HCEC 1CT (cell line): ENCODE results near the gene CEP57.

ENCODE experiments used
- DNase-seq: peaks from one replicate; pipeline ENCODE4 v3.0.0-alpha.2; 2017

The CEP57 gene

DNA sequence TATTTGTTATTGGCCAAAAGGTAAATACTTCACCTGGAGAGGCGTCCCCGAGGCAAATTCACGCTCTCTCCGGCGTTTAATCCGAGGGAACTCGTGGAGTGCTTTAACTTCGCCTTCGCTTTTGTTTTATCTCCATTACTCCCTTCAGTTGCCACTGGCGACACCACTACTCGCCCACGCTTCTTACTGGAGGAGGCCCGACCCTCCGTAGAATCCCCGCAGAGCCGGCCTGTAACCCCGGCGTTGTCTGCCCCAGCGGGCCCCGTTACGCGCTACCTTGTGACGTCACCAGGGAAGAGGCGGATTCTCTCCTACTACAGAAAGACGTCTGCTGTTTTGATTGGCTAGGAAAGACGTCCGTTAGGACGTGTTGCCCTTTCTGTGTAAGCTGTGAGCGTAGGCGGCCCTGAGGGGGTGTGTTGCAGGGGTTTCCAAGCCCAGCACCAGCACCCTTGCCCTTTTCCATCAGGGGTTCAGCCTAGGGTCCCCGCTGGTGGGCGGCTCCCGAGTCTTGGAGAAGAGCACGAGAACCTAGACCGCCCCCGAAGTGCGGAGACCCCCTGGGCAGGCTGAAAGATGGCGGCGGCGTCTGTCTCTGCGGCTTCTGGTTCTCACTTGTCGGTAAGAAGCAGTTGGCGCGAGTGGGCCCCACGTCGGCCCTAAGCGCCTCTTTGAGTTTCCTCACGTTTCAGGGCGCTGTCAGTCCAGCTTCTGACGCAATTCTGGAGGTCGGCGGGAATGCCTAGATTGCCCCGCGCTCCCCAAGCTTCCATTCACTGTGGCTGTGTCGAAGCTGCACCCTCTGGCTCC, at the start of gene CEP57:
CEP57 (plus strand) TSS at position 376 of the 810 bp plus-strand sequence; CDS start at position 577, 201 bp downstream.
- peak; percentile 97 for DNase-seq

DNA sequence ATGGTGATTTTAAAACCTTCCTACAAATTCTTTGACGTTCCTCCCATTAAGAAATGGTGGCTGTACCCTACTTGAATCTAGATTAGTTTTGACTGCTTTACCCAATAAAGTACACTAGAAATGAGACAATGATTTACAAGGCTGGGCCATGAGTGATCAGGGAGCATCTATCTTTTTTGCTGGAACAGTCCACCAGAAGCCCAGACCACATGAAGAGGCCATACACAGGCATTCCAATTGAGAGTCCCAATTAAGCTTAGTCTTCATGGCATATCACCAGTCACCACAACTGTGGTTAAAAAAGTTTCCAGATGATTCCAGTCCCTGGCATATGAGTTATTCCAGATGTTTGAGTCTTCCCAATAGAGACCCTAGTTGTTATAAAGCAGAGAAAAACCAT, 40.2 kb upstream of the CEP57 start:
- no peak for DNase-seq

DNA sequence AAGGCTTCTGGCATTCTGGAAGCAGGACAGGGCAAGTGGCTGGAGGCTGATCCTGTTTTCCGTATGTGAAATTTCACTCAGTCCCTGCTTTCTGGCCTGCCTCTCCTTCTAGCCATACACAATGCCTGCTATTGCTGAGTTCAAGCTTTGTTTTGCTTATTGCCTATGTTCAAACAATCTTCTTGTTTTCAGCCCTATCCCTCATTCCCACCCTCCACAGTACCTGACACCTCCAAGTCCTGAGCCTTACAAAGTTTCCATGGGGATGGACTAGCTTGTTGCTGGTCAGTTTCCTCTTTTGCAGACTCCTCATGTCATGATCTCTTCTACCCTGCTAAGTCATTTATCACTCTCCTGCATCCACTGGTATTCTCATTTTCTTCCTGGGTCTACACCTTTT, 38.8 kb upstream of the CEP57 start:
- DNase-seq: no peak

DNA sequence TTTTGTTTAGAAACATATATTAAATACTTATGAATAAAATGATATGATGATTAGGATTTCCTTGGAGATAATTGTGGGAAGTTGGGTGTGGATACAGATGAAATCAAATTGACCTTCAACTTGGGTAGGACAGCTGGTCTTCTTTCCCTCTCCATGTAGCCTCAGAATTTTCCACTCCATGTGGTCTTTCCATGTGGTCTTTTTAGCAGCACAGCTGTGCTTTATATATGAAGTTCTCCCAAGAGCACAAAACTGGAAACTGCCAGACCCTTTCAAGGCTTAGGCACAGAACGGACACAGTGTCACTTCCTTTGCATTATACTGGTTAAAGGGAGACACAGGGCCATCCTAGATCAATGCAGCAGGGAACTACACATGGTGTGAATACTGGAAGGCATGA, 29.4 kb upstream of the CEP57 start:
- no peak for DNase-seq

DNA sequence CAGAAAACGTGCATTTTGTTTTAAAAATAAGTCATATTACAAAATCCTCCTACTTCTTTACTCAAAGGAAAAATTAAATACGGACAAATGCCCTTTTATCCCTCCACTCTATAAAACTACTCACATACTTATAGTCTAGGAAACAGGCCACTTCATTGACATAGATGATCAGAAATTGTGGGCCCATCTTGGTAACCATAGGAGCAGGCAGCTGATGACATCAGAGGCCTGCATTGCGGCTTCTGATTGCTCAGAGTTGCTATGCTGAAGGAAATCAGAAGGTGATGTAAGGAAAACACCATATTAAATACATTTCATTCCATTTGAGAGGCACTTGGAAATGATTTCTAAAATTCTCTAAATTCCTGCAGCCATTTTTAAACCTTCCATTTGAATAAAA, 27.8 kb upstream of the CEP57 start:
- DNase-seq: no peak

DNA sequence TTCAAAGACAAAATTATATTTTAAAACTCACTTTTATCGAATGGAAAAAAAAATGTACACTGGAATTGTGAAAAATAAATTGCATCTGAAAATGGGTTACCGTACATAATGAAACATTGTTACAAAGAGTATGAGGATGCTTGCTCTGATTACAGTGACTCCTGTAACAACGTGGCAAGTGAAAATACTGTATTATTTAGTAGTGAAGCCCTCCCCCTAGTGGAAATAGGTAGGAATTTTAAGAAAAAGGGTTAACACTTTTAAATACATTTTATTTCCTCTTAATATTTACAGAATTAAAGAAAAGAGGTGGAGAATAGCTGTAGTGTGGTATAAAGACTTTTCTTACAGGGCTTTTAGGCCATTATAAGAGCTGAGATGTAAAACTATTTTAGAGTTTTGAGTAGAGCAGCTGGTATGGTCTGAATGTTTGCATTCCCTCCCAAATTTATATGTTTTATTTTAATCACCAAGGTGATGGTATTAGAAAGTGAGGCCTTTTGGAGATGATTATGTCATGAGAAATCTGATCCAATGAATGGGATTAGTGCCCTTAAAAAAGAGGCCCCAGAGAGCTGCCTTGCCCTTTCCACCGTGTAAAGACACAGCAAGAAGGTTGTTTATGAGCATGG, 25.9 kb upstream of the CEP57 start:
- DNase-seq: peak; percentile 60

DNA sequence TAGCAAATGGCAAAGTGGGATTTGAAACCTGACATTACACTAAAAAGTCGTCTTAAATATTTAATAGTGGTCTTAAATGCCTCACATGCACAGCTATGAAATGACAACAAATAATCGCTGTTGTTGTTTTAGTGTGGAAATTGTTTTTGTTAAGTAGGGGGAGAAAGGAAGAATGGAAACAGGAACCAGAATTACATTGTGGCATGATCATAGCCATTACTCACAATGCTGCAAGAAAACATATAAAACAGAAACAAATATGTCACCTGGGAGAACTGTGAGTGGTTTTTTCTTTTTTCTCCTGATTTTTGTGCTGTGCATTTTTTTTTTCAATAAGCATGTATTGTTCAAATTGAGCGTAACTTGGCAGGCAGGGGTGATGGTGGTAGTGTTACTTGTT, 23.6 kb upstream of the CEP57 start:
- no peak for DNase-seq

DNA sequence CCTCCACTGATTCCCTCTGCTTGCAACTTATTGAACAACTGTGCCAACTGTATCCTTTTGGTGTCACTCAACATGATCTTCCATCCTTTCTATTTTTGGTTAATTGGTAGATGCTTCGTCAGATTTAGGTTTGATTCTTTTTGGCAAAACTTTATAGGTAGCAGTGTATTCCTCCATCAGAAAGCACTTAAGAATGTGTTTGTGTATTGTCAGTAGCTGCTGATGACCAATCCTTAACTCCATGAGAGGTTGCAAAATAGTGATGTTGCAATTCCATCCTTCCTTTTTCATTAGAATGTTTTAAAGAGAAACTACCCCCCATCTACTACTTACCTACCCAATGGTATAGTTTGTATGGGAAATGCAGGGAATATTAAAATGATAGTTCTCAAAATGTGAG, 22.8 kb upstream of the CEP57 start:
- peak; percentile 75 for DNase-seq

DNA sequence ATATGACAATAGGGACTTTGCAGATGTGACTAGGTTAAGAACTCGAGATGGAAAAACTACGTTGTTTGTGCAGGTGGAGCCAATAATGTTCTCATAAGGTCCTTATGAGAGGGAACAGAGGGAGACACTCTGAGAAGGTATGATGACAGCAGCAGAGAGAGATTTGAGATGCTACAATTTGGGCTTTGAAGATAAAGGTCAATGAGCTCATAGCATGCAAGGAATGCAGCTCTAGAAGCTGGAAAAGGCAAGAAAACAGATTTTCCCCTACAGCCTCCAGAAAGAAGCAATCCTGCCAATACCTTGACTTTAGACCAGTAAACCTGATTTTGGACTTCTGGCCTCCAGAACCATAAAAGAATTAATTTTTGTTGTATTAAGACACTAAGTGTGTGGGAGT, 21.8 kb upstream of the CEP57 start:
- no peak for DNase-seq

DNA sequence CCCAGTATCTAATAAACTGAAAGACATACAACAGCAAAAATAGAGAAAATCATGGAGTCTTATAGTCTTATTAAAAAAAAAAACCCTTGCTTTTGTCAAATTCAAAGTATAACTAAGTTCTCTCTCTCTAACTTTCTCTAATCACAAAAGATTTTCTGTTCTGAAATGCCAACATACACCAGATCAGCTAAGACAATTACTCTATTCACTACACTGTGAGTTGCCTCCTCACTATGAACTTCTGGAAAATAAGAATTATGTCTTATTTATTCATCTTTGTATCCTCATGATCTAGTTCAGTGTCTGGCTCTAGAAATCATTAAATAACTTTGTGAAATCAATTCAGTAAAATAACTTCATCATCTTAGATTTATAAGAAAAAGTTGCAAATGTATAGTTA, 13.4 kb upstream of the CEP57 start:
- DNase-seq: no peak

DNA sequence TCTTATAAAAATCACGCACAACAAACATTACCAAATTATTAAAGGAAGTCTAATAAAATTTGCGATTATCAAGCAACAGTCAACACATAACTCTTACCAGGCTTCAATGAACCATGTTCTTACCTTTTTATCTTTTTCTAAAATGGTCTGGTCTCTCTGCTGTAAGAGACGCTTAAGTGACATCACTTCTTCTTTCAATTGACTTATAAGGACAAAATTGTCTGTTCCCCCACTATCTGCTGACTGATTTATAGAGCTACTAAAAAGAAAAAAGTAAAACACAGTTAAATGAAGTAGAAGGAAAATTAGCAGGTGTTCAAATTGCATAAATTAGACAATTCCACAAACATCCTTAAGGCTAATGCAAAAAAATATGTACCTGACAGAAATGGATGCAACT, 11.6 kb upstream of the CEP57 start:
- DNase-seq: no peak

DNA sequence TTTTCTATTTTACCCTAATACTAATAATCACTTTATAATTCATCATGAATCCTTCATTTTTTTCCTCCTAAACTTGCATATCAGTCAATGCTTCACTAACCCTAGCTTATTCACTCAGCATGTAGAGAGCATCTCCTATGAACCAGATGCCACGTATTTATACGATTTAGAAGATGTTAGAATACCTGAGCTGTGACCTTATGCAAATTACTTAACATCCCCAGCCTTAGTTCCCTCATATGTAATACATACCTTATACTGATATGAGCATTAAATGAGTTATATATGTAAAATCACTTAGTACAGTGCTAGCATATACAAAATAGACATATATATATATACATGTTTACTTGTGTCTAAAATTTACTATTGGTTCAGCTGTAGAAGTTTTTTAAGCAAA, 9.8 kb upstream of the CEP57 start:
- no peak for DNase-seq

DNA sequence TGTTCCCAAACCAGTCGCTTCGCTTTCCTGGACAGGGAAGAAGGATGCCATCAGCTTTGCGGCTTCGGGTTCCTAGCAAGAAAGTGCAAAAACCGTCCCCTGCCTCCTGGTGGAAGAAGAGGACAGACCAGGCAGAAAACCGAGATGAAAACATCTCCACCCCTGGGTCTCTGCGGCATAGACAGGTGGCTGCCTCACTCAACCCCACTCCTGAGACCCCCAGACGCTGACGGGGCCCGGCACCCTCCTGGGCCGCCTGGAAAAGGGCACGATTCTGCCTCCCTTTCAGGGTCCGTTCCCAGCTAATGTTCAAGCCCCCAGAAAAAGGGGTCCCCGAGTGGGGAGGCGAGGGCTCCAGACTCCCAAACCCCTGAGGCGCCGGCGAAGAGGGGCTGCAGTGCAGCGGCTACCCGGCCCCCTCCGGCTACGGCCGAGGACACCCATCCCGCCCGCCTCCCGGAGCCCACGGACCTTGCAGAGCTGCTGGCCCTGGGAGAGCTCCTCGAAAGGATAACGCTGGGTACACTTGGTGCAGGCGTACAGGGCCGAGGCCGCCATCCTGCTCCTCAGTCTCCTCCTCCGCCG, 1.3 kb upstream of the CEP57 start:
- peak; percentile 51 for DNase-seq

DNA sequence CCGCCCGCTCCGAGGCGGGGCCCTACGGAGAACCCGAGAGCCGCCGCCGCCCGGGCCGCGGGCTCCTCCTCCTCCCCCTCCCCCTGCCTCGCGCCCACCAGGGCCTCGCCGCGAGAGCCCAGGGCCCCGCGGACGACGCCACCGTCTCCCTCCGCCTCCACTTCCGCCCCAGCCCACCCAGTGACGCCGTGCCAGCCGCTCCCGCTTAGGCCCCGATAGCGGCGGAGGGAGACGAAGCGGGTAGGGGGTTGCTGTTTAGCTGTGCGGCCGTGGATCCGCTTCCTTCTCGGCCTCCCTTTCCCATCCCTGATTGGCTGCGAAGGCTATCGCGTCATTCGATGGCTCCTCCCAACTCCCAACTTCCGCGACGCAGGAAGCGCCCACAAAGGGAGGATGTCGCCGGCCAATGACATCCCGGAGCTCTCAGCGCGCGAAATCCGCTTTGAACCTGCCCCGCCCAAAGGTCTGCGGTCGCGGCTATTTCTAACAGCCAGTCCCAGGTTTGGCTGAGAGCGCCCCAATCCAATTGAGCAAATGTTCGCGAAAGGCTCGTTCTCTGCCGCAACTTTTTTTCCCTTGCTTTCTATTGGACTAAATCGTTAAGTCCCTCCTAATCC, 684 bp upstream of the CEP57 start, which contains the start of gene FAM76B:
FAM76B (minus strand) TSS at position 277 of the 617 bp plus-strand sequence. CDS start 304 bp downstream, outside the sequence.
- peak; percentile 99 for DNase-seq

DNA sequence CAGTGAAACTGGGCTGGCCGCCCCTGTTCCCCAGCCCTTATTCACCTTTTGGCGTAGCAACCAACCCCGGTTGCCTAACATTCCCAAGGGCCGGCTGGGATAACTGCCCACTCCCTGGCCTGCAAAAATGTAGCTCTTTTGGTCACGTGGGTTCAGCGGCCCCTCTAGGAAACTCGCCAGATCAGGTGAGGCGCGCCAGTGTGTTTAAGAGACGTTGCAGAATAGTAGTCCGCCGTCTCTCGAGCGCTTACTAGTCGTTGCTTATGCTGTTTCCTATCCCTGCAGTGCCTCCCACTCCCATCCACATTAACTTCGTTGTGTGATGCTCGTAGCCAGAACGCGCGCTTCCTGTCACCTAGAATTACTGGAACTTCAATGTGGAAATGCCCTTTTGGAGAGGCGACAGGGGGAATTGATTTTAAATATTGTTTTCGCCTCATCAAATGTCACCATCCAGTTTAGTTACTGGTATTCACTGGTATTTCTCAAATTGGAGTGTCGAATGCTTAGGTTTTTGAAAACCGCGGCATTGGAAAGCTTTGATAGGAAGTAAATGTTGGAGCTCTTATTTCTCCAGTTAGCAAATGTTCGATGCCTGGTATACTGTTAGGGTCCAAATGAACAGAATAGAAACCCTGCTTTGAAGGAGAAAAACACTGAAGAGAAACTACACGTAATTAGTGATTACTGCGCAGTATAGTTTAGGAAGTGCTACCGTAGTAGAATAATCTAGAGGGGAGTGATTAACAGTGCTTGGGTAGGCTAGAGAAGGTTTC, 823 bp downstream of the CEP57 start:
- DNase-seq: peak; percentile 46

DNA sequence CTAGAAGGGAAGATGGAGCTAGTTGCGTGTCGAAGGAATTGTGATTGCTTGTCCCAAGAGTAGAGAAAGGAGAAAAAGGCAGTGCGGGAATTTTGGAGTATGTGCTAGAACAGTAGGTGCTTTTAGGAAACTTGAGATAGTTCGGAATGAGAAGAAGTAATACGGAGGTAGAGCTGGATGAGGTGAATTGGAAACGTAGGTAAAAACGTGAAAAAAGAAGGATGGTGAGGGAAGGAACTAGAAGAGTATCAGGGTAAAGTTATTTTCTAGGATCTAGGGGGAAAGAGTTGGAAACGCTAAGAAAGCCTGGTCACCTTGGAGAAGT, 1.4 kb downstream of the CEP57 start:
- no peak for DNase-seq

DNA sequence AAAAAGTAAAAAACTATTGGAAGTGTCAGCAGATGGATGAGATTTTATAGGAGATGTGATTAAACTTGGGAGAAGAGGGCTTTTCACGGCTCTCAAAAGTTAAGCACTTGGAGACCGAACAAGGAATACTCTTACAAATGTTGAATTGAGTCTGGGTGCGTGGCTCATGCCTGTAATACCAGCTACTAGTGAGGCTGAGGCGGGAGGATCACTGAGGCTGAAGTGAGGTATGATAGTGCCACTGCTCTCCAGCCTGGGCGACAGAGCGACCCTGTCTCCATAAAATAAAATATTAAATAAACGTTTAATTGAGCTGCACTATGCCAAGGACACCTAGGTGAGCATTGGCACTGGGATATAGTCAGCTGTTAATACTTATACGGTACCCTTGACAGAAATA, 1.9 kb downstream of the CEP57 start:
- DNase-seq: no peak

DNA sequence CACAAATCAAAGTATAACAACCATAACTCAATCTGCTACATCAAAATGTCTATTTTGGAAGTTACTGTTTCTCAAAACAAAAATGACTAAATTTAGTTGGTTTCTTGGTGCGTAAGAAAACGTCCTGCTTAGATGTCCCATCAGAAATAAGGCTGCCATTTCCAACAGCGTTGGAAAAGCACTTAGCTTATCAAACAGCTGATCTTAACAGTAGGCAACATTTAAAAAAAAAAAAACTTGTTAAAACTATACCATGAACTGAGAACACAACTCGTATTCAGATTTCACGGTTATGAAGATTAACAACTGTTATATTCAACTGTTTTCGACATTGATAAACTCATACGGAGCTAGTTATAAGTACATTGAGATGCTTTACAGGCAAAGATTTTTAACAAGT, 2.4 kb downstream of the CEP57 start:
- no peak for DNase-seq

DNA sequence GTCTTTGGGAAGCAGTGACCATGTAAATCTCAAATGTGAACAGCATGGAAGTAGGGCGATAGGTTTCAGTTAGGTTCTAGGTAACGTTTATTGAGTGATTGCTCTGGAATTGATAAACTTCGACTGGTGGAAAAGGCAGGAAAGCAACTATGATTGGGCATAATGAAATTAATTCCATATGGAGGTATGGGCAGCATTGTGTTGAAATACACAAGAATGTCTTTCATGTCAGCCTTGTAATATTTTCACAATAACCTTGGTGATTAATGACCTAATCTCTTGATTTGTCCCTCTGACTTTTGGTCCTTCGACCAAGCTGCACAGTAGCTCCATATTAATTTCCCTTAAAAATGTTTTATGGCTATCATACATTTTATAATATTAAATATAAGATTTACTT, 2.8 kb downstream of the CEP57 start:
- peak; percentile 8 for DNase-seq

DNA sequence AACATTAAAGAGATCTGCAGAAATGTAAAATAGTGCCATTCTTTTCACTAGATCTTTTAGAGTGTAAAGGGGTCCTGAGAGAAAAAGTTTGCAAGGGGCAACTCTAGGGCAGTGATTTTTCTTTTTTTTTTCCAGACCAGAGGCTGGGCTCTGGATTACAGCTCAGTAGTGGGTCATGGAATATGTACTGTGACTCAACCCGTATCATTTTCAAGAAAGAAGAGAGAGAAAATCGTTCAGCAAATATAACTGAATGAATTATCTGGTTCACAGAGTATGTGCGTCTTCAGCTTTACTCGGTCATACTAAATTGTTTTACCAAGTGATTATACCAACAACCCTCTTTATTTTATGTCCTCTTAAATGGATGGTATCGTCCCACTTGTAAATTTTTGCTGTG, 3.8 kb downstream of the CEP57 start:
- no peak for DNase-seq

DNA sequence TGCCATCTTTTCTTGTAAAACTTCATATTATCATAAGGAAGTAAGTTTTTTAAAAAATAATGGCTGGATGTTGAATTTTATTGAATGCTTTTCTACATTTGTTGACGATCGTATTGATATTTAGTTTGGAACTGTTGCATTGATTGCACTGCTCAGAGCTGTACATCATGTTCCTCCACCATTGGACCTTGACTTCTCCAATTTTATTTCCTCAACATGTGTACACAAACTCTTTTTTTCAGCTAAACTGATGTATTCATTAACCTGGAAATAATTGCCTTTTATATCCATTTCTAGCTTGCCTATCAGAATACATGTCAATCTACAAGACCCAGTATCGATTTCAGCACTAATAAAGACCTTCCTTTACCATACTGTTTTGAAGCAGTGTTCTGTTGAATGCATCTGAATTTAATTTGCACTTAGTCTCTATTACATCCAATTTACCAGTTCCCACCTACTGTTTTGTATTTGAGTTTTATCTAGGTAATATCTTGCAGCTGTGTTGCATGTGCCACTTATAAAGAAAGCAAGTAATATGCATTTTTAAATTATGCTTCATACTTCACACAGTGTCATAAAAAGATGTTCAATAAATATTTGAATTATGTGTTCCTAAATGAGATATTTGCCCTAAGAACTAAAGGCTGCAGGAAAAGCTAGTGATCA, 5.5 kb downstream of the CEP57 start:
- DNase-seq: no peak

DNA sequence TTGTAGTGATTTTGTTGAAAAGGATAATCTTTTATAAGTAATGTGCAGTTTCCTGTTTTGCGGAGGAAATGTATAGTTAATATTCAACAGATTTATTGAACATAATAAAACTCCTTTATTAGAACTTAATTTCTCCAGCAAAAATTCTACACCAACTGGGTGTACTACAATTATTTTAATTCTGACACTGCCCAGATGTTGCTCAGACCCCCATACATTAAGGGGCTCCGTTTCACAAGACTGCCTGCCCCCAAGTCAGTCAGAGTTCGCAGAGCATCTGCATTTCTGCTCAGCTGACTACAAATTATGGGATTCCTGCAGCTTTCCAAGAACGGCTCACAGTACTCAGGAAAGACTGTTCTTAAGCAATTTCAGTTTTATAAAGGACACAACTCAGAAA, 6.2 kb downstream of the CEP57 start:
- DNase-seq: no peak

DNA sequence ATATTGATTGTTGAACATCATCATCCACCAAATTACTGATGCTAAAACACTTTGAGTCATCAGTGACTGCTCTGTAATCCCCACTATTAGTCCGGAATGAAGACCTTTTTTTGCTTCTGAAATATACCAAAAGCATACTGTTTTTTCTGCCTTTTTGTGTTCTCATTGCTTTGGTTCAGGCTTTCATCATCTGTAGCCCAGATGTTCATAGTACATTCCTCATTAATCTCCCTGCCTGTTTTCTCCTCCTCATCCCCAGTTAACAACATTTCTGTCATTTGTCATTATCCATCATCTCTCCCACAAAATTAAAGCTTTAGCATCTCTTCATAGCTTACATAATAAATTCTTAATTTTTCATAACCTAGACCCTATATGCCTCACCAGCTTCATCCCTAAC, 9.2 kb downstream of the CEP57 start:
- DNase-seq: no peak
